Activated T-helper 2 cell treated with anti-CD3 and anti-CD28 coated beads, Interferon-gamma antibody, Interleukin-2, Interleukin-4, amounts not matched to agents 10 μg/mL and 5 μg/mL and 100 μg/mL, durations not matched to agents 14 hours and 24 hours and 36 hours (primary cell): ENCODE measurements around the gene MORF4L2. TPM values are rescaled to one million over a fixed set of nuclear protein-coding genes. Genes with fewer than 3 reads are reported as not detected.

Experiments
- DNase-seq: peaks from one replicate; pipeline ENCODE4 v3.0.0; 2021; ENCODE audit warnings: low spot score
- H3K27ac Mint-ChIP-seq: one replicate; pipeline ENCODE4 v1.8.0; 2021; ENCODE audit warnings: mixed read lengths
- H3K27me3 Mint-ChIP-seq: one replicate; pipeline ENCODE4 v1.8.0; 2021; ENCODE audit warnings: low read depth, mixed read lengths
- H3K36me3 Mint-ChIP-seq: one replicate; pipeline ENCODE4 v1.8.0; 2021; ENCODE audit warnings: low read depth, mixed read lengths
- H3K4me1 Mint-ChIP-seq: one replicate; pipeline ENCODE4 v1.8.0; 2021; ENCODE audit warnings: low read depth, mixed read lengths
- H3K4me3 Mint-ChIP-seq: one replicate; pipeline ENCODE4 v1.8.0; 2021; ENCODE audit warnings: low read depth, mild to moderate bottlenecking, moderate library complexity, mixed read lengths
- H3K9me3 Mint-ChIP-seq: one replicate; pipeline ENCODE4 v1.8.0; 2021; ENCODE audit warnings: mixed read lengths
- intact Hi-C: fragments of 100-400 bp; cut with micrococcal nuclease; formaldehyde crosslinking; loops from one replicate; pipeline ENCODE4 v1.15.1; 2023
- total RNA-seq: library from RNA; stranded (reverse); gene quantifications from 2 replicates; pipeline ENCODE4 v1.2.3, GENCODE V29; 2022

The MORF4L2 gene, protein sequence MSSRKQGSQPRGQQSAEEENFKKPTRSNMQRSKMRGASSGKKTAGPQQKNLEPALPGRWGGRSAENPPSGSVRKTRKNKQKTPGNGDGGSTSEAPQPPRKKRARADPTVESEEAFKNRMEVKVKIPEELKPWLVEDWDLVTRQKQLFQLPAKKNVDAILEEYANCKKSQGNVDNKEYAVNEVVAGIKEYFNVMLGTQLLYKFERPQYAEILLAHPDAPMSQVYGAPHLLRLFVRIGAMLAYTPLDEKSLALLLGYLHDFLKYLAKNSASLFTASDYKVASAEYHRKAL
- total RNA-seq, result 241 and 249 TPM in 2 replicates

DNA sequence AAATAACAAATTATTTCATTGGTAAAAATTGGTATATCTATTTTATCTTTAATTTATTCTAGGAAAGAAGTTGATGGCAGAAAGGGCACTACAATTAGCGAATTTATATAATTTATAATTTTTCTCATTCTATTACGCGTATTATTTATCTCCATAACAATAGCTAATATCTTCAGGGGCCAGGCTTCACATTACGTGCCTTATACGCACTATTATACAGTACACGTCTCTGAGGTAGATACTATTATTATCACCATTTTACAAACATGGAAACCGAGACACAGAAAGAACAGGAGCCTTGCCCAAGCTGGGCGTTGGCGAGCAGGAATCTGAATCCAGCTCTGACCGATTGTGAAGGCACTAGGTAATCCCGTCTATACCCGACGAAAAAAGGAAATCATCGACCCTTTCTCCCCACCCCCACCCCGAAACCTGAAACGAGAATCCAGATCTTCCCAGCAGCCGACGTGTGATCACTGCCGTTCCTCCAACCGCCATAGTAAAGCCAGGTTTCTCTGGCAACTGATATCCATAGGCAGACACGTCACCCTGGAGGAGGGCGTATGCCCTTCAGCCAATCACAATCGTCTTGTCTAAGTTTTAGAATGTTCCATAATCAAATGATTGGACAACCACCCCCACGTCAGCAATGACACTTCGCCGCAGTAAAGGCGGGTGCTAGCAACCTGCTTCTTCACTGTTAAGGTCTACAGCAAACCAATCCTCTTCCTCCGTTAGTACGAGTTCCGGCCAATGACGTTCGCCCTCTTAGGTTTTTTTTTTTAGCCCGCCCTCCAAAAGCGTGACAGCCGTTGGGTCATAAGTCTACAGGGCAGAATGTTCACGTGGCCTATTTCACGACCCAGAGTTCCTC, at the start of gene MORF4L2:
Gene MORF4L2, minus strand, starts transcription at position 501 of the 874 bp plus-strand sequence. CDS start 9,672 bp downstream, outside the sequence.
- peak within 1 kb of the TSS; percentile 88 for H3K4me3 Mint-ChIP-seq
- no peaks in the 10 kb centered on the region for H3K27me3 Mint-ChIP-seq
- H3K36me3 Mint-ChIP-seq, result peaks cover 28% of the 10 kb centered on the region
- no peaks in the 10 kb centered on the region for H3K9me3 Mint-ChIP-seq
- intact Hi-C loops, result loop anchor here (1.0 to 5.0 kb wide), 5 partner anchors 48 to 471 kb away; partner anchors contain the start of genes SLC25A53 and TCEAL1
- DNase-seq, result peak; percentile 88
- peak within 1 kb of the TSS; percentile 84 for H3K27ac Mint-ChIP-seq
- peaks cover 8% of the 10 kb centered on the region for H3K4me1 Mint-ChIP-seq

DNA sequence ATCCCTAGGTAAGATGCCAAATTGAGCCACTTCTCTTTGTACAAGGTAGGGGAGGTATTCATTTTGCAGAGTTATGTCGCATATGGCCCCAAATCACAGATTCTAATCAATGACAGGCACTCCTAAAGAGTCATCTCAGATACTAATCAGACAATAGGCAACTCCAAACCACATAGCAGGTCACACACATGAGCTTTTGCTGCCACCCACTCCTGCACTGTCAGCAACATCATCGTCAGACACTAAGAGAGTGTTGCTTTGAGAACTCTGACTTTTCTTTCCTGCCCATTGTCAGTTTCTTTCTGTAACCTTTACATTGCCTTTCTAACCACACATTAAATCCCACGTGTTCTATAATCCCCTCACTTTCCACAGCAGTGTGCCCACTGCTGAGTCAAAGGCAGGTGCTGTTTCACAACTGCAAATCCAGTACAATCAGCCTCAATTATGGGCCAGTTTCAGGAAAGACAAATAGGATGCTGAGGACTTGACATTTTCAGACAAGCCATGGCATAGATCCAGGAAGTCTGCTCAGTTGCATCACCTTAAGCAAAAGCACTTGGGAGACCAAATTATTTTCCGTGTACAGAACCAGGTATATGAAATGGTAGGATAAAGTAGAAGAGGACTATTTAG, 47.7 kb upstream of the MORF4L2 start:
- Mint-ChIP-seq H3K27me3 (peaks cover 12% of the 10 kb centered on the region), H3K4me1 (peaks cover 10% of the 10 kb centered on the region), H3K4me3 (no peak overlapping the region), H3K36me3 (no peaks in the 10 kb centered on the region), H3K27ac (peak overlapping the region; percentile 11), H3K9me3 (no peaks in the 10 kb centered on the region)
- DNase-seq, result no peak
- intact Hi-C loops, result loop anchor here (2.0 to 10.0 kb wide), 2 partner anchors 47 to 71 kb away; partner anchors contain the start of gene MORF4L2

DNA sequence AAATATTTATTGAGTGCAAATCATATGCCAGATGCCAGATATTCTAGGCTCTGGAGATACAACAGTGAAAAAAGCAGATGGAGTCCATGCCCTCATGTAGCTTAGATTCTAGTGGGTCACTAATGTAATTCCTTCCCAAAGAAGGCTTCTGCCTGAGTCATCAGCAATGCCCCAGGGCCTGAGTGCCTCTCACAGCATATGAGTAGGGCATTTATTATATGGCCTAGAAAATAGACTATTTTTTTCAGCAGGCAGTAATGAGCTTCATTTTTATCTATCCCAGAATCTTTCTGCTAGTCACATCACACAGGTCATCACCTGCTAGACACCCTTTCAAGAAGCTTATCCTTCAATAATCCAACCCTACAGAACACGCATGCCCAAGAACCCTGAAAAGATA, 46.5 kb upstream of the MORF4L2 start:
- Mint-ChIP-seq H3K4me1 (peaks cover 10% of the 10 kb centered on the region), H3K9me3 (no peaks in the 10 kb centered on the region), H3K36me3 (no peaks in the 10 kb centered on the region), H3K4me3 (no peak overlapping the region), H3K27ac (no peak overlapping the region), H3K27me3 (peaks cover 12% of the 10 kb centered on the region)
- intact Hi-C loops, result loop anchor here (10.0 kb wide), 1 partner anchor 72 kb away; no protein-coding TSS in a partner anchor
- DNase-seq, result no peak

DNA sequence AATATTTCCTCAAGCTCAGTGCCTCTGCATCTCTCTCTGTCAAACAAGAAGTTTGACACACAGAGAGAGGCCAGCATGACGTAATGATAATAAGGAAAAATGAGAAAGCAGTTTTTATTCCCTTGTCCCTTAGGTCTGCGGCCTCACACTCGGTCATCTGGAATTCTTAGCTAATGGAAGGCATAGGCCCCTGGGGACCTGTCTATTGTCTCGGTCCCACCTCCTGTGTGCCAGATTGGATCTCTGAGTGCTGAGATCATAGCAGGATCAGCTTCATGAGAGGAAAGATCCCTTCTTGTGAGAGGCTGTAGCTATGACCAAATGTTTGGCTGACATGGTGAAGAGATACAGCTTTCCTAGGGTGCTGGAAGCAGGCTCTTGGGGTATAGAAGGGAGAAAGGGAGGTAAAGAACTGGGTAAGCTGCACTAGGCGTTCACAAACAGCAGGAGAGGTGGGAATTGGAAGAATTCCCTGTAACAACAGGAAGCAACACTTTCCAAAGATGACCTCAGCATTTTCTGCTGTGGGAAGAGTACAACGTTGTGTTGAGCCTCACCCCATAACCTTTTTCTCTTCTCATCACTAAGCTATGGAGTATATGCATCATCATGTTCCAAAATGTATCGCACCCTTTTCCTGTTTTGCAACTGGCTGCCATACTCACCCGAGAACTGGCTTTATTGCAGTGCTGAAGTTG, 44.4 kb upstream of the MORF4L2 start:
- intact Hi-C loops, result loop anchor here (10.0 kb wide), 1 partner anchor 74 kb away; no protein-coding TSS in a partner anchor
- H3K27ac Mint-ChIP-seq, result no peak overlapping the region
- DNase-seq, result no peak
- H3K4me3 Mint-ChIP-seq, result no peak overlapping the region
- H3K9me3 Mint-ChIP-seq, result no peaks in the 10 kb centered on the region
- H3K27me3 Mint-ChIP-seq, result peaks cover 12% of the 10 kb centered on the region
- H3K4me1 Mint-ChIP-seq, result peaks cover 10% of the 10 kb centered on the region
- H3K36me3 Mint-ChIP-seq, result no peaks in the 10 kb centered on the region

DNA sequence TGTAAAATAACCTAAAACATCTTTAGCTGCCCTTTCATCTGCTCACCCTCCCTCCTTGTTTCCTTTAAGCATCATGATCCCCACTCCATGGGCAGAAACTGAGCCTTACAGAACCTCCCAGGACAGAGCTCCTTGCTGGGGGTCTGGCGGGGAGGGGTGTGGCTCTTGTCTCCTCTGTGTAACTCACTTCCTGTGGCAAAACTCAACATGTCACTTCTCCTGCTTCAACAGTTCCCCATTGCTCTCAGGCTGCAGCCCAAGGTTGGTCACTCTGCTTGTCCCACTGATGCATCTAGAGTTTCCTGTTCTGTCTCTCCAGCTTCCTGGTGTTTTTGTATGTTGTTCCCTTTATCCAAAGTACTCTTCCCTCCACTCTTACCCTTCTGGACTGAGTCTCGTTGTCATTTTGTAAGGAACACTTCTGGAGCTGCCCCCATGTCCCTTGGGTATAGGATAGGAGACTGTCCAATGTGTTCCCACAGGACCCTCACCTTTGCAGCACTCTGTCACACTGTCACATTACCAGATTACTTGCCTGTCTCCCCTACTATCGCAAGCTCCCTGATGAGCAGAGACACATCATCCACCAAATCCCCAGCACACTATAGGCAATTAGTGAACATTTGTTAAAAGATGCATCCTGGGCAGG, 43.8 kb upstream of the MORF4L2 start:
- H3K27me3 Mint-ChIP-seq, result peaks cover 12% of the 10 kb centered on the region
- no peaks in the 10 kb centered on the region for H3K36me3 Mint-ChIP-seq
- peaks cover 10% of the 10 kb centered on the region for H3K4me1 Mint-ChIP-seq
- DNase-seq, result no peak
- H3K4me3 Mint-ChIP-seq, result no peak overlapping the region
- no peak overlapping the region for H3K27ac Mint-ChIP-seq
- no peaks in the 10 kb centered on the region for H3K9me3 Mint-ChIP-seq
- intact Hi-C loops, result loop anchor here (10.0 kb wide), 1 partner anchor 75 kb away; no protein-coding TSS in a partner anchor

DNA sequence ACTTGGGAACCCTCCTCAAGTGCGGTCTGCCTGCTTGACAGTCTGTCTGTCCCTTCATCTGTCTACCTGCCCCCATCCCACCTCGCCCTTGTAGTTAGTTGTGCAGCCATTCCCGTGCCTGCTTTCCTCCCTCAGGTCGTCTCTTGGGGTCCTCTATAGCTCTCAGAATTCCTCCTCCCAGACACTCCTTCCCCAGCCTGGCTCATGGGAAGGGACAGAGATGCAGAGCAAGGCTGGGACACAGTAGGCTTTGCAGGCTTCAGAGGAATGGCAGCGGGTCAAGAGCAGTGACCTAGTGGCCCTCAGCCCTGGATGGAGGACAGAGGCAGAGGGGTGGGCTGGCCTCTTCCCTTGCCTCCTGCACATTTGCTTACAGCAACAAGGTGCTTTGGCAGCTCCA, 42.5 kb upstream of the MORF4L2 start:
- no peak for DNase-seq
- no peaks in the 10 kb centered on the region for H3K36me3 Mint-ChIP-seq
- H3K9me3 Mint-ChIP-seq, result no peaks in the 10 kb centered on the region
- peaks cover 12% of the 10 kb centered on the region for H3K27me3 Mint-ChIP-seq
- H3K27ac Mint-ChIP-seq, result no peak overlapping the region
- intact Hi-C loops, result no loop called here
- H3K4me1 Mint-ChIP-seq, result peaks cover 4% of the 10 kb centered on the region
- H3K4me3 Mint-ChIP-seq, result no peak overlapping the region

DNA sequence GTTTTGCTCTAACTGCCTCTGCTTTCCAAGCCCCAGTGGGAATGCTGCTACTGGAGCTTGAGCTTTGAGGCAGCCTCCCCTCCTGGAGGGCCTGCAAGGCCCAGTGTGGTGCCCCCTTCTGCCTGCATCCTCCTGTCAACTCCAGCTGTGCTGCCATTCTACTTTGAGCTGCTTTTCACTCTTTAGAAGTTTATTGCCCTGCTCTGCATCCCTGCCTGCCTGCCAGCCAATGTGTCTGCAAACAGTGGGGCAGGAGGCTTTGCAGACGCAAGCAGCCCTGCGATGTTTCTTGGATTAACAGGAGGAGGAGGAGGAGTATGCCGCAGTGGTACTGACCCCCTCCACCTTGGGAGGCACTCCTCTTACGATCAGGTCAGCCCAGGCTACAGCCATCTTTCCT, 40.6 kb upstream of the MORF4L2 start:
- no peaks in the 10 kb centered on the region for H3K36me3 Mint-ChIP-seq
- peaks cover 10% of the 10 kb centered on the region for H3K27me3 Mint-ChIP-seq
- intact Hi-C loops, result no loop called here
- H3K4me1 Mint-ChIP-seq, result peaks cover 1% of the 10 kb centered on the region
- no peak overlapping the region for H3K4me3 Mint-ChIP-seq
- no peak for DNase-seq
- no peaks in the 10 kb centered on the region for H3K9me3 Mint-ChIP-seq
- H3K27ac Mint-ChIP-seq, result no peak overlapping the region

DNA sequence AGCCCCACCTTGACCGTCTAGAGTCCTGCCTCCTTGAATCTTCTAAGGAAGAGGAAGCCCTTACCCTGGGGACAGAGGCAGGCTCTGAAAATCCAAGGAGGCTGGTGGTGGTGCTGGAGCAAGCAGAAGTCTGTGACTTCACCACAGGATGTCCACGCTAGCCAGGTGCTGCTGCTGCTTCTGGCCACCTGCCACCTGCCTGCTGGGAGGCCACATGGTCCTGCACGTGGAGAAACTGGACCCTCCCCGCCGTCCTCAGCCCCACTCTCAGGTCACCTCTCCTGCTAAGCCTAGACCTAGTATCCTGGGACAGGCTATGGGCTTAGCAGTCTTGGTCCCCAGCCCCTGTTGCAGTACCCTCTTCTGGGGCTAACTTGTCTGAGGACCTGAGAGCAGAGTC, 40.0 kb upstream of the MORF4L2 start:
- intact Hi-C loops, result no loop called here
- no peak overlapping the region for H3K4me3 Mint-ChIP-seq
- H3K9me3 Mint-ChIP-seq, result no peaks in the 10 kb centered on the region
- H3K4me1 Mint-ChIP-seq, result peaks cover 1% of the 10 kb centered on the region
- no peak overlapping the region for H3K27ac Mint-ChIP-seq
- peaks cover 8% of the 10 kb centered on the region for H3K27me3 Mint-ChIP-seq
- no peaks in the 10 kb centered on the region for H3K36me3 Mint-ChIP-seq
- DNase-seq, result no peak

DNA sequence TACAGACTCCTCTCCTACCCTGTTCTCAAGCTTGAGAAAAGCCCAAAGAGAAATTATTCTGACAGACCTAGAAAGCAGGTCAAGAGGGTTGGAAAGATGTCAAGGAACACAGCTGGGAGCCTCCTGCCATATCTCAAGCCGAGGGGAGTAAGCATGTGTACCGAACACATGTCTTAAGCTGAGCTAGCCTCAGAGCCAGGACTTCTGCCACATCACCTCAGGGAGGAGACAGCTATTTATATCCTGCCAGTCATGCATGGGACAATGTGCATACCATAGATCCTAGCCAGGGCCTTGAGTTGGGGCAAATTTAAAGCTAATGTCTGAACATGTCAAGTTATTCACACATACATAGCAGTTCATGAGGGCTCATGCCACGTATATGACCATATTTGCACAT, 36.0 kb upstream of the MORF4L2 start:
- H3K27ac Mint-ChIP-seq, result no peak overlapping the region
- H3K27me3 Mint-ChIP-seq, result peaks cover 2% of the 10 kb centered on the region
- H3K4me1 Mint-ChIP-seq, result no peaks in the 10 kb centered on the region
- intact Hi-C loops, result no loop called here
- no peaks in the 10 kb centered on the region for H3K36me3 Mint-ChIP-seq
- no peak overlapping the region for H3K4me3 Mint-ChIP-seq
- DNase-seq, result no peak
- no peaks in the 10 kb centered on the region for H3K9me3 Mint-ChIP-seq

DNA sequence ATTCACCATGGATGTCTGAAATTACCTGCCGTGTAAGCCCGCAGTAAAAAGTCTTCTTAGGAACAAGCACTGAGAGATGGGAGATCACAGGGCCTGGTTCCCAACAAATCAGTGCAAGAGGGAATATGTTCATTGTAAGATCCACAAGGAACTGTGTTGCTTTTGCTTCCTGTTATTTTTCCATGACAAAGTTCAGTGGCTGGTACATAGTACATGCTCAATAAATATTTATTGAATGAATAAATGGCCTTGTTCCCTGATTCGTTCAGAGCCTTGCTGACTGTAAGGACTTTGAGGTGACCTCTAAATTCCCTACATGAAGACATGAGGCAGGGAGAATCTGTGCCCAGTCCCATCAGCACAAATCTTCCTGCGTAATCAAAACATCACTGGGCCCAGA, 31.6 kb upstream of the MORF4L2 start:
- intact Hi-C loops, result no loop called here

DNA sequence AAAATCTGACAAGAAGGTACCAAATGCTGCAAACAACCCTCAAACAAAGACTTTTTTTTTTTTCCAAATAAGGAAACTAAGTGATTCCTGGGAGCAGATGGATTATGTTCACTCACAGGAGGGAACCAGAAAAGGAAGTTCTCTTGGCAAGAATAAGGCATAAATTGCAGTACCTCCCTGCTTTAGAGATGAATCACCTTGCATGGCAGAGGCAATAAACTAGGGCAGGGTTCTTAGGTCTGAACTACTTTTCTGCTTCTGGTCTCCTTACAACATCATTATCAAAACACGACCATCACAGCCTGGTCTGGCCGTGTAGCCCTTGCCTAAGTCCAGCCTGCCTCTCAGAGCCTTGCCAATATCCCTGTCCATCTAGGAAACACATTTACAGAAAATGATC, 30.5 kb upstream of the MORF4L2 start:
- intact Hi-C loops, result no loop called here
- Mint-ChIP-seq H3K27me3 (peaks cover 2% of the 10 kb centered on the region), H3K4me3 (no peak overlapping the region), H3K4me1 (no peaks in the 10 kb centered on the region), H3K9me3 (no peaks in the 10 kb centered on the region), H3K36me3 (no peaks in the 10 kb centered on the region), H3K27ac (no peak overlapping the region)
- DNase-seq, result no peak

More for the DNA sequence above, 31.6 kb upstream of the MORF4L2 start:
- no peaks in the 10 kb centered on the region for H3K36me3 Mint-ChIP-seq
- DNase-seq, result no peak
- H3K9me3 Mint-ChIP-seq, result no peaks in the 10 kb centered on the region
- no peak overlapping the region for H3K4me3 Mint-ChIP-seq
- no peaks in the 10 kb centered on the region for H3K4me1 Mint-ChIP-seq
- no peak overlapping the region for H3K27ac Mint-ChIP-seq
- peaks cover 2% of the 10 kb centered on the region for H3K27me3 Mint-ChIP-seq

DNA sequence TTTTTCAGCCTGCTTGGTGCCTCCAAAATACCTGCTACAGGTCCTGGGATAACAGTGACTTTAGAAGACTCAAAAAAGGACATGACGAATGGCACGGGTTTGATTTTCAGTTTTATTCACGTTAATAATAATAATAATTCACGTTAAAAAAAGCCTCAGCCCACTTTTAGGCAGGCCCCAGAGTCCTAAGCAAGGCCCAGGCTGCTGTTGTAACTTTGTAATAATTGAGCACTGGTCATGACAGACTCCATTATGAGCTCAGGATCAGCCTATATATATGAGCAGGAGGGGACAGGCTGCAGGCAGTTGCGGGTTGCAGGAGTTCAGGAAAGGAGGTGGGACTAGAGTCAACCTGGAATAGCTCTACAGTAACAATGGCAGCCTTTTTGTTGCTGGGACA, 24.1 kb upstream of the MORF4L2 start, which contains the start of gene TMEM31:
Gene TMEM31, plus strand, starts transcription at position 301 of the 400 bp plus-strand sequence. CDS start 1,350 bp downstream, outside the sequence.
- no peak within 1 kb of the TSS for H3K27ac Mint-ChIP-seq
- intact Hi-C loops, result loop anchor here (2.0 to 5.0 kb wide), 2 partner anchors 57 to 106 kb away; no protein-coding TSS in a partner anchor
- peaks cover 3% of the 10 kb centered on the region for H3K27me3 Mint-ChIP-seq
- no peak within 1 kb of the TSS for H3K4me3 Mint-ChIP-seq
- peaks cover 2% of the 10 kb centered on the region for H3K4me1 Mint-ChIP-seq
- DNase-seq, result no peak
- H3K36me3 Mint-ChIP-seq, result no peaks in the 10 kb centered on the region
- H3K9me3 Mint-ChIP-seq, result no peaks in the 10 kb centered on the region
